Caco-2 (cell line): ENCODE measurements around the gene ASB14. TPM values are rescaled to one million over a fixed set of nuclear protein-coding genes. Genes with fewer than 3 reads are reported as not detected.

Source experiments
- BruUV-seq: library from RNA; stranded (reverse); fragments of 400-500 nt; replicated peaks from 2 replicates; lab custom pipeline; 2021; lab: Mats Ljungman, UMichigan
- CTCF ChIA-PET: fragments of 300-600 bp; sonication (Branson Sonifier 250); formaldehyde crosslinking; loops from one replicate; lab custom pipeline; 2022; ENCODE audit warnings: antibody characterized with exemption; lab: Charles Lee
- POLR2A ChIA-PET: fragments of 300-600 bp; sonication (Branson Sonifier 250); formaldehyde crosslinking; loops from one replicate; lab custom pipeline; 2022; ENCODE audit warnings: antibody characterized with exemption; lab: Charles Lee
- DNase-seq, 2 experiments: peaks; one replicate each; pipeline versions ENCODE4 v3.0.0 to v3.0.0-alpha.2; 2020 to 2022
- H3K27me3 ChIP-seq: replicated peaks from 2 replicates; pipeline ENCODE4 v1.6.0; 2011; ENCODE audit warnings: low read length; ENCODE audit not compliant: control insufficient read depth, insufficient read depth
- H3K36me3 ChIP-seq: 2 replicates; pipeline ENCODE4 v1.5.1; 2011; ENCODE audit warnings: low read length; ENCODE audit not compliant: control insufficient read depth, insufficient read depth
- H3K4me1 ChIP-seq: fragments of 250-450 bp; sonication (Bioruptor Pico); 2 replicates; pipeline ENCODE4 v1.5.1; 2020; ENCODE audit warnings: mild to moderate bottlenecking
- H3K4me3 ChIP-seq: 2 replicates; pipeline ENCODE4 v1.5.1; 2011; ENCODE audit warnings: low read depth, mild to moderate bottlenecking, control low read depth, low read length
- H3K9me3 ChIP-seq: fragments of 250-450 bp; sonication (Bioruptor Pico); 2 replicates; pipeline ENCODE4 v1.5.1; 2020; ENCODE audit warnings: mild to moderate bottlenecking, moderate library complexity
- H3K27ac Mint-ChIP-seq: one replicate; pipeline ENCODE4 v1.8.0; 2022; ENCODE audit warnings: mixed read lengths; ENCODE audit not compliant: unreplicated experiment
- H3K27me3 Mint-ChIP-seq: one replicate; pipeline ENCODE4 v1.8.0; 2022; ENCODE audit warnings: mixed read lengths; ENCODE audit not compliant: insufficient read depth, unreplicated experiment
- H3K36me3 Mint-ChIP-seq: one replicate; pipeline ENCODE4 v1.8.0; 2022; ENCODE audit warnings: mild to moderate bottlenecking, mixed read lengths; ENCODE audit not compliant: insufficient read depth, unreplicated experiment
- H3K4me1 Mint-ChIP-seq: one replicate; pipeline ENCODE4 v1.8.0; 2022; ENCODE audit warnings: low read depth, mixed read lengths; ENCODE audit not compliant: unreplicated experiment
- H3K4me3 Mint-ChIP-seq: one replicate; pipeline ENCODE4 v1.8.0; 2022; ENCODE audit warnings: mild to moderate bottlenecking, moderate library complexity, mixed read lengths; ENCODE audit not compliant: unreplicated experiment
- H3K9me3 Mint-ChIP-seq: one replicate; pipeline ENCODE4 v1.8.0; 2022; ENCODE audit warnings: mixed read lengths; ENCODE audit not compliant: unreplicated experiment
- intact Hi-C: fragments of 100-400 bp; cut with micrococcal nuclease; formaldehyde crosslinking; loops from one replicate; pipeline ENCODE4 v1.10.0; 2022; ENCODE audit not compliant: unreplicated experiment
- total RNA-seq: library from RNA; stranded (reverse); gene quantifications from 2 replicates; pipeline ENCODE4 v1.2.3, GENCODE V29; 2022
- TF ChIP-seq, protein P1 (sequence below), 2 experiments: fragments of 200-600 bp in 1 of 2; IDR thresholded peaks; 1 replicate in 1 of 2; 2 replicates in 1 of 2; pipeline versions ENCODE4 v1.5.1 to v1.8.0; 2011 to 2022; ENCODE audit warnings: antibody characterized with exemption in 1 of 2, control low read depth in 1 of 2, inconsistent platforms in 1 of 2, low read depth in 1 of 2, low read length in 1 of 2, mild to moderate bottlenecking in 1 of 2, moderate library complexity in 1 of 2; ENCODE audit not compliant: insufficient read depth in 1 of 2, severe bottlenecking in 1 of 2, unreplicated experiment in 1 of 2

The ASB14 gene
- total RNA-seq, 1 experiment from 2014 or later, result not detected

- no TSS peak for BruUV-seq
- Histone ChIP-seq H3K27me3 (no peaks in the 10 kb centered on the region), H3K4me1 (no peaks in the 10 kb centered on the region), H3K36me3 (no peaks in the 10 kb centered on the region), H3K4me3 (no peak overlapping the region), H3K9me3 (no peaks in the 10 kb centered on the region)
- no peak overlapping the region for H3K4me3 Mint-ChIP-seq
- no peaks in the 10 kb centered on the region for H3K27me3 Mint-ChIP-seq
- POLR2A ChIA-PET, result no interaction called here
- TF ChIP-seq, protein P1, sequence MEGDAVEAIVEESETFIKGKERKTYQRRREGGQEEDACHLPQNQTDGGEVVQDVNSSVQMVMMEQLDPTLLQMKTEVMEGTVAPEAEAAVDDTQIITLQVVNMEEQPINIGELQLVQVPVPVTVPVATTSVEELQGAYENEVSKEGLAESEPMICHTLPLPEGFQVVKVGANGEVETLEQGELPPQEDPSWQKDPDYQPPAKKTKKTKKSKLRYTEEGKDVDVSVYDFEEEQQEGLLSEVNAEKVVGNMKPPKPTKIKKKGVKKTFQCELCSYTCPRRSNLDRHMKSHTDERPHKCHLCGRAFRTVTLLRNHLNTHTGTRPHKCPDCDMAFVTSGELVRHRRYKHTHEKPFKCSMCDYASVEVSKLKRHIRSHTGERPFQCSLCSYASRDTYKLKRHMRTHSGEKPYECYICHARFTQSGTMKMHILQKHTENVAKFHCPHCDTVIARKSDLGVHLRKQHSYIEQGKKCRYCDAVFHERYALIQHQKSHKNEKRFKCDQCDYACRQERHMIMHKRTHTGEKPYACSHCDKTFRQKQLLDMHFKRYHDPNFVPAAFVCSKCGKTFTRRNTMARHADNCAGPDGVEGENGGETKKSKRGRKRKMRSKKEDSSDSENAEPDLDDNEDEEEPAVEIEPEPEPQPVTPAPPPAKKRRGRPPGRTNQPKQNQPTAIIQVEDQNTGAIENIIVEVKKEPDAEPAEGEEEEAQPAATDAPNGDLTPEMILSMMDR (IDR thresholded peaks at IDR 0.05; ENCODE audit: insufficient read depth in 1 of 2, low read depth in 1 of 2, low read length in 1 of 2, severe bottlenecking in 1 of 2, unreplicated experiment in 1 of 2), result no peak
- no peaks in the 10 kb centered on the region for H3K9me3 Mint-ChIP-seq
- DNase-seq, result no peak
- CTCF ChIA-PET, result no interaction called here
- H3K36me3 Mint-ChIP-seq, result peaks cover 21% of the 10 kb centered on the region
- no peak overlapping the region for H3K27ac Mint-ChIP-seq
- H3K4me1 Mint-ChIP-seq, result peaks cover 5% of the 10 kb centered on the region
- intact Hi-C loops, result no loop called here
These were observed 40.1 kb downstream of the ASB14 start for GRCh38 chr3:57252404-57252803.

DNA sequence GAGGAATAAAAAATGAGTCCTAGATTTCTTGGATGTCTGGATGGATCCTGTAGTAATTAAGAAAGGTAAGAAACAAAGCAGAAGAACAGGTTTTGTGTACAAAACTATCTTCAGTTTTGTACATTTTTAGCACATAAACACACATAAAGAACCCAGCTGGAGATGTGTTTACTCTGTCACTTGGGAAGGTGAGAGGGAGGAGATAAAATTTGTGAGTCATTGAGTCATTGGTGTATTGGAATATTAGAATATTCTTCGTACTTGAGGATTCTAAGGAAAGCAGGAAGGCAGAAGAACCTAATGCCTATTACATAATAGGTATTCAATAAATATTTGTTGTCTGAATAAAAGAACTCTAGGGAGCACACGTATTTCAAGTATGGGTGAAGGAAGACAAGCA is 47.5 kb downstream of the ASB14 start:
- peaks cover 12% of the 10 kb centered on the region for H3K4me1 ChIP-seq
- no TSS peak for BruUV-seq
- Mint-ChIP-seq H3K9me3 (no peaks in the 10 kb centered on the region), H3K27me3 (no peaks in the 10 kb centered on the region), H3K27ac (no peak overlapping the region), H3K4me3 (no peak overlapping the region), H3K36me3 (peaks cover 32% of the 10 kb centered on the region), H3K4me1 (peaks cover 15% of the 10 kb centered on the region)
- ChIA-PET POLR2A (no interaction called here), CTCF (interaction anchor here (0.5 to 0.7 kb wide), 2 partner anchors 17 to 147 kb away, joined by 3 read pairs; no protein-coding TSS in a partner anchor)
- TF ChIP-seq, protein P1 (IDR thresholded peaks at IDR 0.05; ENCODE audit: insufficient read depth in 1 of 2, low read depth in 1 of 2, low read length in 1 of 2, severe bottlenecking in 1 of 2, unreplicated experiment in 1 of 2), result no peak
- no peak overlapping the region for H3K4me3 ChIP-seq
- H3K9me3 ChIP-seq, result no peaks in the 10 kb centered on the region
- intact Hi-C loops, result no loop called here
- no peak for DNase-seq
- no peaks in the 10 kb centered on the region for H3K27me3 ChIP-seq
- H3K36me3 ChIP-seq, result no peaks in the 10 kb centered on the region; the same call in 1 of the 2 replicates

- DNase-seq, result no peak
- no peaks in the 10 kb centered on the region for H3K4me1 ChIP-seq
- Mint-ChIP-seq H3K9me3 (peaks cover 5% of the 10 kb centered on the region), H3K4me1 (no peaks in the 10 kb centered on the region), H3K36me3 (peaks cover 16% of the 10 kb centered on the region), H3K27me3 (no peaks in the 10 kb centered on the region), H3K4me3 (no peak overlapping the region), H3K27ac (no peak overlapping the region)
- no peaks in the 10 kb centered on the region for H3K9me3 ChIP-seq
- BruUV-seq, result no TSS peak
- TF ChIP-seq, protein P1 (IDR thresholded peaks at IDR 0.05; ENCODE audit: insufficient read depth in 1 of 2, low read depth in 1 of 2, low read length in 1 of 2, severe bottlenecking in 1 of 2, unreplicated experiment in 1 of 2), result no peak
- H3K36me3 ChIP-seq, result peaks cover 1% of the 10 kb centered on the region; the same call in 1 of the 2 replicates
- no peaks in the 10 kb centered on the region for H3K27me3 ChIP-seq
- H3K4me3 ChIP-seq, result no peak overlapping the region
- POLR2A ChIA-PET, result no interaction called here
- intact Hi-C loops, result no loop called here
- CTCF ChIA-PET, result interaction anchor here (0.6 to 0.7 kb wide), 2 partner anchors 56 to 162 kb away, joined by 3 to 5 read pairs; no protein-coding TSS in a partner anchor
These were observed 57.6 kb downstream of the ASB14 start for GRCh38 chr3:57234613-57235575.
